Nasal cavity respiratory epithelium epithelial cell of viscerocranial mucosa (primary cell): Measurements from ENCODE around the gene PPAT. TPM values are rescaled to one million over a fixed set of nuclear protein-coding genes. Genes with fewer than 3 reads are reported as not detected.

Experiments used
- total RNA-seq: library from RNA; depleted of rRNA; stranded (reverse); fragments of >200 nt; gene quantifications from 2 replicates; pipeline ENCODE4 v1.2.3, GENCODE V29; 2014

Gene PPAT
- 32.7 and 33.8 TPM in 2 replicates for total RNA-seq

DNA sequence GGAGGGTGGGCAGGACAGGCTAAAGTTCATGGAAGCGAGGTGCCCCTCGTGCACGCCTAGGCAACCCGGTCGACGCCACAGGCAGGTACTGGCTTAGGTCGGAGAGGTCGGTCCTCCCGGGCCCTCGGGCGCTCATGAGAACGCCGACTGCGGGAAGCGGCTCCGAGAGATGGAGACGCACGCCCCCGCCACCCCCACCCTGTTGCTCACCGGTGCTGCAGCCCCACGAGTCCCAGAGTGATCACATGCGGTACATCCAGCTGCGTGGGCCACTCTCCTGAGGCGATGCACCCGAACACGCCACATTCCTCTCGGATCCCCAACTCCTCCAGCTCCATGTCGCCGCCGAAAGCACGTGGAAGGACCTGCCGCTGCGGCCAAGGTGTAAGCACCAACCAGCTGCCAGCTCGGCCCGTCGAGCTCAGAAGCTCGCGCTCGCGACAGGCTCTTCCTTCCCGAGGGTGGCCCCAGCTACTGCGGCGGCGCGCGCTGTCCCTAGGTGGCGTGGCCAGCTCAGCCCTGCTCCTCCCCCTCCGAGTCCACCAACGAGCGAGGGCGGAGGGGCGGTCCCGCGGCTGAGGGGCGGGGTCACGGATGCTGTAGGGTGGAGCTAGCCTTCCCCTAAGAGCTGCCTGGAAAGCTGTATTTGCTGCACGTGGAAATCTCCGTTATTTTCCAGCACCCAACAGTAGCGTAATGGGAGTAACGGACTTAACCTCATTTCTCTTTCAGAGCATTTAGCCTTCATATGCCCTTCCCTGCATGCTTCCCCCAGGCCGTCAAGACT lies at the start of gene PPAT:
Gene PPAT (minus strand): TSS at position 476 of the 787 bp plus-strand sequence. CDS start 138 bp downstream, at position 338.

GRCh38 chr4:56467284-56468096 lies 32.1 kb upstream of the PPAT start, which contains the start of gene SRP72:
TSS of gene SRP72 (plus strand) at chr4:56467617. CDS start at chr4:56467636, 19 bp downstream.

DNA sequence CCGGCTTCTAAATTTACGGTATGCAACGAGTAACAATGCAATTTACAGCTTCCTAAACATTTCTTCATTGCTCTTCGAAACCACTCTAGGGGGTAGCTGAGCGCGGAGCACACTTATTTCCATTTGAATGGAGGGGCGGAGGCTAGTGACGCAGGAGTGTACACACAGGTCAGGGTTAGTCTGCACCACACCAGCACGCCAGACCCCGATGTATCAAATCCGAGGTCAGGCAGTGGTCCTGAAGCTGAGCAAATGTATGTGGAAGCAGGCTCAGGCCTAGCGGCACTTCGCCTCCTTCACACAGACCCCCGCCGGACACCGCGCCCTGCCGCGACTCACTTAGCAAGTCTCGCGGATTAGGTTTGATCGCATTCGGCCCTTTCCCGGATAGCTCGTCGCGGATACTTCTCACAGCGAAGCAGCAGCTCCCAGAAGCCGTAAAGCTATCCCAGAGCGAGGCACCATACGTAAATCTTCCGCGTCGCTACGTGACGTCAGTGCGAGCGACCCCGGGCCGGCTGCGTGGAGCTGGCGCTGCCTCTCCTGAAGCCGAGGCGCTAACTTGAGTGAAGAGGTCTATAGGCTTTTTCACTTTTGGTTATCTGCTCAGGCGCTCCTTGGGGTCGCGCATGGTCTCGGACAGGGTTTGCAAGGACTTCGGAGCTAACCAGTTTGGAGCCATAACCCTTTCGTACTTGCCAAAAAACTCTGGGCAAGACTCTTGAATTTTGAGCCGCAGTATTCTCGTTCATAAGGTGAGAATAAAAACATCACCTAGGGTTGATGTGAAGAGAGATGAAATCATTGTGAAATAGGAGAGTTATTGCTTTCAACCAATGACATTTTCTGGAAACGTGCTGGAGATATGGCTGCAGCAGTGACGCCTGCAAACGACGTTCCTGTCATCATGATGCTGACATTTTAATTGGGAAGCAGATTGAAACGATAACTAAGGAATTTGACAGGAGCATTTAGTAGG lies 48.1 kb downstream of the PPAT start, which contains the start of gene AASDH:
Gene AASDH (minus strand): TSS at position 469 of the 979 bp plus-strand sequence. CDS start 3,192 bp downstream, outside the sequence.

Other genes with a start within 250 kb of the PPAT start
- 26.2 and 29.0 TPM in 2 replicates for gene AASDH, start 48.1 kb downstream of the PPAT start, total RNA-seq
- gene PAICS, start 645 bp upstream of the PPAT start, total RNA-seq = 32.1 and 76.1 TPM in 2 replicates
- gene SRP72, start 32.0 kb upstream of the PPAT start, total RNA-seq = 104 and 147 TPM in 2 replicates
- gene ARL9, start 70.2 kb upstream of the PPAT start, total RNA-seq = under 0.01 and 0.28 TPM in 2 replicates
- 19.6 and 86.5 TPM in 2 replicates for gene HOPX, start 245.7 kb upstream of the PPAT start, total RNA-seq